BLaER1 treated with 17β-estradiol and CSF1 and Interleukin-3, amounts not matched to agents 10 nM and 100 nM (cell line): ENCODE results near the gene PRPF18.

Experiments used
- H3K27ac ChIP-seq, 11 experiments: shearing (Covaris generic); formaldehyde crosslinking; 2 replicates each; pipeline ENCODE4 v1.8.1; 2022
- H3K27me3 ChIP-seq, 11 experiments: shearing (Covaris generic); formaldehyde crosslinking; 2 replicates each; pipeline ENCODE4 v1.8.1; 2022
- H3K36me3 ChIP-seq, 11 experiments: shearing (Covaris generic); formaldehyde crosslinking; 2 replicates each; pipeline ENCODE4 v1.8.1; 2022
- H3K4me1 ChIP-seq, 10 experiments: shearing (Covaris generic); formaldehyde crosslinking; 2 replicates each; pipeline ENCODE4 v1.8.1; 2022
- H3K4me2 ChIP-seq, 11 experiments: shearing (Covaris generic); formaldehyde crosslinking; 2 replicates each; pipeline ENCODE4 v1.8.1; 2022
- H3K4me3 ChIP-seq, 10 experiments: shearing (Covaris generic); formaldehyde crosslinking; 2 replicates each; pipeline ENCODE4 v1.8.1; 2022
- H3K9ac ChIP-seq, 11 experiments: shearing (Covaris generic); formaldehyde crosslinking; 2 replicates each; pipeline ENCODE4 v1.8.1; 2022
- H3K9me3 ChIP-seq, 11 experiments: shearing (Covaris generic); formaldehyde crosslinking; replicated peaks in 1 of 11; 2 replicates each; pipeline ENCODE4 v1.8.1; 2022
- H4K20me1 ChIP-seq, 11 experiments: shearing (Covaris generic); formaldehyde crosslinking; 2 replicates each; pipeline ENCODE4 v1.8.1; 2022
- Cebpa-rat ChIP-seq, 11 experiments: shearing (Covaris generic); IDR thresholded peaks; 2 replicates each; pipeline ENCODE4 v1.8.1; 2022

The PRPF18 gene

DNA sequence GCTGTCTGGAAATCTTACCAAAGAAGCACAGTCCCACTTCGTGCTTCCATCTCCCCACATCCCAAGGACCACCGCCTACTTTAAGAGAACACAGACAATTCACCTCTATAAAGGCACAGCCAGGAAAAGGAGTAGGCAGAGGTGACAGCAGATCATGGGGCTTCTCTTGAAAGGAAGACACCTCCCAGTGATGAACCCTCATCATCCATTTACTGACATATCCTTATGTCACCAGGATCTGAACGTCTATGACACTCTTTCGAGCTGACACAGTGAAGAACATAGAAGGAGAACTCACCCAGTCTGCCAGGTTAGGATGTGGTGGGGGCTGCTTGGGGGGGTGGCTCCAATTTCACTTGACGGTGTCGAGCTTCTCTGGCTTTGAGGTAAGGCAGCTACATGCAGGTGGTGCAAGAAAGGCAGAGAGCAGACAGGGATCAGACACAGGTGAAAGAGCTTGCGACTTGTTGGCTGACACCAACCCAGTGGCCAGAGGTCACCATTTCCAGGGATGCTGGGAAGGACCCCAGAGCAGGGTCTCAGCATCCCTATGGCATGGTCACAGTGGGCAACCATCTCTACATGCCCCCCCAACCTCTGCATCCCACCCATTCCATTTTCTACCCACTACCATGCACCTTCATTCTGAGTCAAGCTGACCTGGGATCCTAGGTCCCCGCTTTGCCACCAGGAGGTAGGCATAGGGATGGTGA is 67.5 kb downstream of the PRPF18 start:
- TF ChIP-seq Cebpa-rat (IDR thresholded peaks at IDR 0.05): no peak
- peaks cover 0 to 74% (median 19%) of the 10 kb centered on the region in 11 experiments; a peak in 10 of 22 replicates for H3K36me3 ChIP-seq
- H3K4me1 ChIP-seq: peaks cover 12 to 21% (median 16%) of the 10 kb centered on the region in 10 experiments

GRCh38 chr10:13654846-13655245 is 68.1 kb downstream of the PRPF18 start:
- Histone ChIP-seq H4K20me1 (peaks cover 0 to 21% (median 0%) of the 10 kb centered on the region in 11 experiments; a peak in 1 of 22 replicates), H3K9me3 (peaks cover 0 to 5% (median 0%) of the 10 kb centered on the region in 11 experiments; a peak in 3 of 22 replicates), H3K9ac (no peak overlapping the region), H3K4me2 (no peak overlapping the region), H3K27me3 (no peaks in the 10 kb centered on the region), H3K27ac (no peak overlapping the region), H3K4me3 (no peak overlapping the region), H3K4me1 (peaks cover 17 to 25% (median 21%) of the 10 kb centered on the region in 10 experiments), H3K36me3 (peaks cover 0 to 68% (median 17%) of the 10 kb centered on the region in 11 experiments; a peak in 10 of 22 replicates)
- no peak for TF ChIP-seq Cebpa-rat (IDR thresholded peaks at IDR 0.05)

More for the DNA sequence above, 67.5 kb downstream of the PRPF18 start:
- no peak overlapping the region for H3K4me3 ChIP-seq
- no peak overlapping the region for H3K4me2 ChIP-seq
- peaks cover 0 to 21% (median 0%) of the 10 kb centered on the region in 11 experiments; a peak in 1 of 22 replicates for H4K20me1 ChIP-seq
- H3K9ac ChIP-seq: no peak overlapping the region
- H3K9me3 ChIP-seq: peaks cover 0 to 5% (median 0%) of the 10 kb centered on the region in 11 experiments; a peak in 3 of 22 replicates
- H3K27me3 ChIP-seq: no peaks in the 10 kb centered on the region
- H3K27ac ChIP-seq: no peak overlapping the region

- Histone ChIP-seq H3K9me3 (peaks cover 0 to 5% (median 0%) of the 10 kb centered on the region in 11 experiments; a peak in 3 of 22 replicates), H3K36me3 (peaks cover 0 to 52% (median 10%) of the 10 kb centered on the region in 11 experiments; a peak in 10 of 22 replicates), H3K4me3 (no peak overlapping the region)
These were observed 69.8 kb downstream of the PRPF18 start for GRCh38 chr10:13656337-13657100.

DNA sequence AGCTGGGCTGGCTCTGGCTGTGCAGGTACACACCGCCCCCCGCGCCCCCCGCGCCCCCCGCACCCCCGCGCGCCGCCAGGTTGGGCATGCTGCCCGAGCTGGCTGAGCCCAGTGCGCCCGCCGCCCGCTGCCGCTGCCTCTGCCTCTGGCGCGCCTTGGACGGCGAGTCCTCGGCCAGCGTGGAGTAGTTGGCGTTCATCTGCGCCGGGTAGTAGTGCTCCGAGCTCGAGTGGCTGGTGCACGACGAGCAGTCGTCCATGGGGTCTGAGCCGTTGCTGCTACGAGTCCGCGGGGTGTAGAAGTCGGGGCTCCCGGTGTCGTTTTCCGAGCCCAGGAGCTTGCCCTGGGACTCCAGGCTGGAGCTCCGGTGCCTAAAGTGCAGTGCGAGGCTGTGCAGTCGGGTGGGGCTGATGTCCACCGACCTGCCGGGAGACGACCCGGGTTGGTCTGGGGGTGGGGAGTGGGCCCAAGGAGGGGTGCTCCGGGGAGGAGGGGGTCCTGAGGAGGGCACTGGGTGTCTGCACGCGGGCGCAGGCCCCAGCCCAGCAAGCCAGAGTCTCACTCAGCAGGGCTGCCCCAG is 70.4 kb downstream of the PRPF18 start:
- no peak overlapping the region for H3K4me3 ChIP-seq
- H3K9ac ChIP-seq: no peak overlapping the region
- no peak overlapping the region for H3K27ac ChIP-seq
- H3K27me3 ChIP-seq: no peaks in the 10 kb centered on the region
- peaks cover 0 to 14% (median 0%) of the 10 kb centered on the region in 11 experiments; a peak in 1 of 22 replicates for H4K20me1 ChIP-seq
- H3K4me1 ChIP-seq: peaks cover 23 to 37% (median 31%) of the 10 kb centered on the region in 10 experiments
- H3K4me2 ChIP-seq: no peak overlapping the region
- TF ChIP-seq Cebpa-rat (IDR thresholded peaks at IDR 0.05): no peak
- peaks cover 0 to 48% (median 7%) of the 10 kb centered on the region in 11 experiments; a peak in 10 of 22 replicates for H3K36me3 ChIP-seq
- H3K9me3 ChIP-seq: peaks cover 0 to 5% (median 0%) of the 10 kb centered on the region in 11 experiments; a peak in 3 of 22 replicates

More at GRCh38 chr10:13656337-13657100, 69.8 kb downstream of the PRPF18 start:
- H3K4me1 ChIP-seq: peaks cover 23 to 37% (median 31%) of the 10 kb centered on the region in 10 experiments
- no peak for TF ChIP-seq Cebpa-rat (IDR thresholded peaks at IDR 0.05)
- no peak overlapping the region for H3K9ac ChIP-seq
- H4K20me1 ChIP-seq: peaks cover 0 to 14% (median 0%) of the 10 kb centered on the region in 11 experiments; a peak in 1 of 22 replicates
- no peaks in the 10 kb centered on the region for H3K27me3 ChIP-seq
- H3K27ac ChIP-seq: no peak overlapping the region
- no peak overlapping the region for H3K4me2 ChIP-seq

- Histone ChIP-seq H3K9ac (no peak overlapping the region), H3K4me1 (peaks cover 23 to 37% (median 31%) of the 10 kb centered on the region in 10 experiments), H3K4me2 (peak overlapping the region; percentile 55 to 90 (median 83); a peak in 20 of 22 replicates), H3K9me3 (peaks cover 0 to 5% (median 0%) of the 10 kb centered on the region in 11 experiments; a peak in 3 of 22 replicates), H3K4me3 (no peak overlapping the region), H3K27ac (no peak overlapping the region), H3K27me3 (no peaks in the 10 kb centered on the region), H4K20me1 (peaks cover 0 to 9% (median 0%) of the 10 kb centered on the region in 11 experiments; a peak in 1 of 22 replicates), H3K36me3 (peaks cover 0 to 48% (median 5%) of the 10 kb centered on the region in 11 experiments; a peak in 10 of 22 replicates)
- no peak for TF ChIP-seq Cebpa-rat (IDR thresholded peaks at IDR 0.05)
These were observed 71.5 kb downstream of the PRPF18 start for GRCh38 chr10:13658264-13658663.

DNA sequence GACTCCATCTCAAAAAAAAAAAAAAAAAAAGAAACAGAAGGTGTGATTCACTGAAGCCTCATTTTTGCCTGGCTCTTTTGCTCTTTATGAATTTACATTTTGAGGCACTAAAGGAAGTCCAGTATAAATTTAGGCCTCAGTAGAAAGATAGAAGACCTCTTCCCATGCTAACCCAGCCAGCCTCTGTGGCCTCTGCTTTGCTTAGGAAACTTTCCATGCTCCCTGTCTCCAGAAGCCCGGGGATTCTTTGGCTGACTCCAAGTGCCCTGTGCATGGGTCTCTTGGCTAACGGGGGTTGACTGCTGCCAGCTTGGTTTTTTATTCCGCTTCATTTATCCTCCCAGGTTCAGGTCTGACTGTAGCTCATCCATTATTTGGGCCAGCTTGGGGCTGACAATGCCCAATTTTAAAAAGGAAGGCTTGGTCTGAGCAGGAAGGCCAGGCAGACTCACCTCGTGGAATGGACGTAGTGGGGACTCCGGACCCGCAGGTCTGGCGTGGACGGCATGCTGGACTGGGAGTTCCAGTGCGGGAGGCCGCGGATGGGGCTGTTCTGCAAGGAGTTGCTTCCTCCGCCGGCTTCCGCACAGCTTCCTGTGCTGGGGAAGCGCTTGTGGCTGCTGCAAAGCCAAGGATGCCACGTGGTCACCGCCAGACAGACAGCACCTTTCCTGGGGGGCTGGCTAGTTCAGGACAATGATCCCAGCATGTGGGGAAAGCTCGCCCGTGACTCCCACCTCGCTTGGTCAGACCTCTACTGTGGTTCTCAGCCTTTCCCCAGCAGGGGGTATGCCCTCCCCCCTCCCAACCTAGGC is 72.3 kb downstream of the PRPF18 start:
- peak overlapping the region in 3 of 10 experiments; percentile 9 to 20 (median 18); a peak in 3 of 20 replicates for H3K4me3 ChIP-seq
- H3K36me3 ChIP-seq: peaks cover 0 to 49% (median 5%) of the 10 kb centered on the region in 11 experiments; a peak in 9 of 22 replicates
- H4K20me1 ChIP-seq: peaks cover 0 to 6% (median 0%) of the 10 kb centered on the region in 11 experiments; a peak in 1 of 22 replicates
- H3K27ac ChIP-seq: peak overlapping the region in 8 of 11 experiments; percentile 38 to 64 (median 47); a peak in 13 of 22 replicates
- H3K9ac ChIP-seq: peak overlapping the region in 10 of 11 experiments; percentile 6 to 56 (median 31); a peak in 13 of 22 replicates
- H3K4me1 ChIP-seq: peaks cover 23 to 37% (median 31%) of the 10 kb centered on the region in 10 experiments
- H3K4me2 ChIP-seq: peak overlapping the region; percentile 55 to 90 (median 83)
- no peak for TF ChIP-seq Cebpa-rat (IDR thresholded peaks at IDR 0.05)
- H3K27me3 ChIP-seq: no peaks in the 10 kb centered on the region
- H3K9me3 ChIP-seq: peaks cover 0 to 5% (median 0%) of the 10 kb centered on the region in 11 experiments; a peak in 3 of 22 replicates

DNA sequence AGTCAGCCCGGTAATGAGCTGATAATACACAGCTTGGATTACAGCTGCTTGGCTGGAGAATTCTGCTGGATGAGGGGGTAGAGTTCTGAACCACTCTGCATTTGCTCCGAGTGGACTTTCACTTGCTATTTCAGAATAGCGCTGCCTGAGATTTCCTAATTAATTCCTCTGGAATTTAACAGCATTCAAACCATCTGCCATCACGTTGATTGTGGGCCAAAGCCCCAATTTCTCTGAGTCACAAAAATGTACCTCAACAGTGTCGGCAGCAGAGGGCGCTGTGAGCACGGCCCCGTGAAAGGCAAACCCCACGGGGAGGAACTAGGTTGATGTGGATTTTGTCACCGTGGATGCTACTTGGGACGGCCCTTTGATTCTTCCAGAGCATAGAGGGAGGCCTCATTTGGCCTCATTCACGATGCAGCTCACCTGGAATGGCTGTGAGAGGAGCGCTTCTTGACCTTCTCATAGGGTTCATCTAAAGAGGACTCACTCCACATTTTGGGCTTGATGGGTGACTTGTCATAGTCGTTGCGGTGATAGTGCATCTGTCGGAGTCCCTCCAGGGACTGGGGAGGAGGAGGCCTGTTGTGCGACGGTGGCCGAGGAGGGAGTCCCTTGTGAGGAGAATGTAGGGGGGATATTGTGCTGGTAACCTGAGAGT is 73.3 kb downstream of the PRPF18 start:
- Histone ChIP-seq H3K27me3 (no peaks in the 10 kb centered on the region), H3K27ac (peak overlapping the region in 8 of 11 experiments; percentile 38 to 64 (median 47); a peak in 12 of 22 replicates), H4K20me1 (peaks cover 0 to 3% (median 0%) of the 10 kb centered on the region in 11 experiments; a peak in 1 of 22 replicates), H3K4me1 (peaks cover 23 to 37% (median 31%) of the 10 kb centered on the region in 10 experiments), H3K4me3 (no peak overlapping the region; a peak in 1 of 20 replicates), H3K4me2 (peak overlapping the region; percentile 55 to 90 (median 83)), H3K9ac (peak overlapping the region in 8 of 11 experiments; percentile 6 to 56 (median 37); a peak in 12 of 22 replicates), H3K36me3 (peaks cover 0 to 46% (median 5%) of the 10 kb centered on the region in 11 experiments; a peak in 9 of 22 replicates), H3K9me3 (peaks cover 0 to 5% (median 0%) of the 10 kb centered on the region in 11 experiments; a peak in 3 of 22 replicates)
- no peak for TF ChIP-seq Cebpa-rat (IDR thresholded peaks at IDR 0.05)
